ENCODE measurements around the gene ZNF407. TPM values are rescaled to one million over a fixed set of nuclear protein-coding genes. Genes with fewer than 3 reads are reported as not detected.

The ZNF407 gene
- total and polyA plus RNA-seq, 4 donors, result 1.3 to 21.1 (median 9.5) TPM

- intact Hi-C loops (cut with DNase I), result no loop called here
- H3K4me3 ChIP-seq (ENCODE audit: low read length in 2 of 2), result no peak overlapping the region
- 98 to 99% methylated on average over 2 of the region's 2 CpGs for WGBS, 2 donors
- H3K27me3 ChIP-seq (ENCODE audit: control insufficient read depth in 1 of 2, insufficient read depth in 2 of 2, low read length in 1 of 2), result no peaks in the 10 kb centered on the region
- no peaks in the 10 kb centered on the region for H3K36me3 ChIP-seq (ENCODE audit: control insufficient read depth in 1 of 2, insufficient read depth in 2 of 2, low read length in 1 of 2)
- no peaks in the 10 kb centered on the region for H3K4me1 ChIP-seq (ENCODE audit: control insufficient read depth in 1 of 2, insufficient read depth in 2 of 2, low read length in 2 of 2)
- H3K27ac ChIP-seq (ENCODE audit: low read depth in 1 of 2, low read length in 2 of 2), result no peak overlapping the region
- DNase-seq (no peak), ATAC-seq (ENCODE audit: low FRiP score) (no peak)
- no peaks in the 10 kb centered on the region for H3K9me3 ChIP-seq (ENCODE audit: control insufficient read depth, low read length)
Measured at GRCh38 chr18:74977041-74977440, 379.4 kb downstream of the ZNF407 start.

DNA sequence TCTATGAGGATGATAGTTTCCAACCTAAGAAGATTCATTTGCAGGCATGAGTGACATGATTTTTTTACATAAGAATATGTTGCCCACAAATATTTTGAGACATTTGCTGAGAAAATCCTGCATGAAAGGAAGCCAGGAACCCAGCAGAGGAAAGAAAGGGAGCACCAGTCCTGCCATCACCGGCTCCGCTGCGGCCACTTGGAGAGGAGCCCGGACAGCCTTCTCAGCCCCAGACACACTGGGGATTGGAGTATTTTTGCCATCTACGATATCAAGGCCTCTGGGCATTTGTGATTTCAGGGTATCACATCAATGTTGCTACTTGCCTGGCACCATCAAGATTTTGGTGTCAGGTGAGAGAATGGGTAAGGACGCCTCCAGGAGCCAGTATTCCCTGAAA, 383.0 kb downstream of the ZNF407 start:
- Histone ChIP-seq H3K4me3 (ENCODE audit: low read length in 2 of 2) (no peak overlapping the region), H3K27me3 (ENCODE audit: control insufficient read depth in 1 of 2, insufficient read depth in 2 of 2, low read length in 1 of 2) (no peaks in the 10 kb centered on the region), H3K9me3 (ENCODE audit: control insufficient read depth, low read length) (no peaks in the 10 kb centered on the region), H3K36me3 (ENCODE audit: control insufficient read depth in 1 of 2, insufficient read depth in 2 of 2, low read length in 1 of 2) (no peaks in the 10 kb centered on the region), H3K27ac (ENCODE audit: low read depth in 1 of 2, low read length in 2 of 2) (no peak overlapping the region), H3K4me1 (ENCODE audit: control insufficient read depth in 1 of 2, insufficient read depth in 2 of 2, low read length in 2 of 2) (no peaks in the 10 kb centered on the region)
- DNase-seq (no peak), ATAC-seq (ENCODE audit: low FRiP score) (no peak)
- intact Hi-C loops (cut with DNase I), result no loop called here
- WGBS, 2 donors, result 81 to 84% methylated on average over 6 of the region's 6 CpGs

DNA sequence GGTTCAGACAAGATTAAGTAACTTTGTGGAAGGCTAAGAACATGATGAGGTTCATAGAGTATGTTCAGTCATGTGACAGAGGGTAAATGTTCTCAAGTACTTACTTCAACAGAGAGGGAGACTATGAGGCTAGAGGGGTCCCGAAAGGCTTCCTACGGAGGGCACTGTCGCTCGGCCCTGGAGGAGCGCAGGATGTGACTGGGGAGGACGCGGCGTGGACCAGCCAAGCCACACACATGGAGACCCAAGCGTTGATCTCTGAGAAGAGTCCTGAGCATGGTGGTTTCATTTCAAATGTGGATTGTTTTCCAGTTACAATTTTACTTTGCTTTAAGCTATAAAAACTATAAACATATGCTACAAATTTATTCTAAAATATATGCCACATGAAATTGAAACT, 383.8 kb downstream of the ZNF407 start:
- intact Hi-C loops (cut with DNase I), result no loop called here
- Histone ChIP-seq H3K27ac (ENCODE audit: low read depth in 1 of 2, low read length in 2 of 2) (no peak overlapping the region), H3K36me3 (ENCODE audit: control insufficient read depth in 1 of 2, insufficient read depth in 2 of 2, low read length in 1 of 2) (no peaks in the 10 kb centered on the region), H3K4me1 (ENCODE audit: control insufficient read depth in 1 of 2, insufficient read depth in 2 of 2, low read length in 2 of 2) (no peaks in the 10 kb centered on the region), H3K27me3 (ENCODE audit: control insufficient read depth in 1 of 2, insufficient read depth in 2 of 2, low read length in 1 of 2) (no peaks in the 10 kb centered on the region), H3K4me3 (ENCODE audit: low read length in 2 of 2) (no peak overlapping the region), H3K9me3 (ENCODE audit: control insufficient read depth, low read length) (no peaks in the 10 kb centered on the region)
- DNase-seq (no peak), ATAC-seq (ENCODE audit: low FRiP score) (no peak)
- WGBS, 2 donors, result 98 to 99% methylated on average over 9 of the region's 9 CpGs

DNA sequence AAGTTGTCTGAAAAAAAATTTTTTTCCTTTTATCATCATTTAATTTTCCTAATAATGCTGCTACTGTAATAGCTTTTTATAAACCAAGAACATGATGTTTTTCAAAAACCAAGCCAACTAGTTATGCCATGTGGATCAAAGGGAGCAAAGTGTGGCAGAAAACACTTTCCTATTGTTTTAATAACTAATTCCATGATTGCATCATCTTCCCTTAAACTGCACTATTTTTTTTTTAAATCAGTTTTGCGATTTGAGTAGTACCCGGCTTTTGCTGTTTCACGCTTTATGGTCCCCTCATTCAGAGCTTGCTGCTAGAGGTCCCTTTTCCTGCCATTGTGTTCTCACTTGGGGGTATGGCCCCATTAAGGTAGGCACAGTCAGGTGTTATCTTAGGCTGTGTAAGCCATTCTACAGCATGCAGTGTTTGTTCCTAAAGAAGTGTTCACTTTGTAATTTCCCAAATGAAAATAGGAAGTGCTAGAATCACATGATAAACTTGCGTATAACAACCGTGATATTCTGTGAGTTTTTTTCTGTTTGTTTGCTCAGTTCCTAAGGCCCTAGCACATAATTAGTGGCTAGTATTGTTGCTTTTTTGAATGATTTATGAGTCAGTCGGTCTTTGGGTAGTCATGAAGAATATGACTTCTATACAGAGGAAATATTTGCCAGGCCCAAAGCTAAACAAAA, 385.4 kb downstream of the ZNF407 start:
- Histone ChIP-seq H3K4me3 (ENCODE audit: low read length in 2 of 2) (no peak overlapping the region), H3K27me3 (ENCODE audit: control insufficient read depth in 1 of 2, insufficient read depth in 2 of 2, low read length in 1 of 2) (no peaks in the 10 kb centered on the region), H3K27ac (ENCODE audit: low read depth in 1 of 2, low read length in 2 of 2) (no peak overlapping the region), H3K36me3 (ENCODE audit: control insufficient read depth in 1 of 2, insufficient read depth in 2 of 2, low read length in 1 of 2) (no peaks in the 10 kb centered on the region), H3K9me3 (ENCODE audit: control insufficient read depth, low read length) (no peaks in the 10 kb centered on the region), H3K4me1 (ENCODE audit: control insufficient read depth in 1 of 2, insufficient read depth in 2 of 2, low read length in 2 of 2) (no peaks in the 10 kb centered on the region)
- intact Hi-C loops (cut with DNase I), result no loop called here
- 91% methylated on average over 6 of the region's 6 CpGs for WGBS, 2 donors
- DNase-seq (no peak), ATAC-seq (ENCODE audit: low FRiP score) (no peak)

- WGBS, 2 donors, result 97 to 98% methylated on average over 4 of the region's 4 CpGs
- Histone ChIP-seq H3K27ac (ENCODE audit: low read depth in 1 of 2, low read length in 2 of 2) (no peak overlapping the region), H3K4me1 (ENCODE audit: control insufficient read depth in 1 of 2, insufficient read depth in 2 of 2, low read length in 2 of 2) (no peaks in the 10 kb centered on the region), H3K36me3 (ENCODE audit: control insufficient read depth in 1 of 2, insufficient read depth in 2 of 2, low read length in 1 of 2) (no peaks in the 10 kb centered on the region), H3K27me3 (ENCODE audit: control insufficient read depth in 1 of 2, insufficient read depth in 2 of 2, low read length in 1 of 2) (no peaks in the 10 kb centered on the region), H3K9me3 (ENCODE audit: control insufficient read depth, low read length) (no peaks in the 10 kb centered on the region), H3K4me3 (ENCODE audit: low read length in 2 of 2) (no peak overlapping the region)
- DNase-seq (no peak), ATAC-seq (ENCODE audit: low FRiP score) (no peak)
- intact Hi-C loops (cut with DNase I), result no loop called here
Measured at GRCh38 chr18:74989134-74989533, 391.5 kb downstream of the ZNF407 start.

GRCh38 chr18:74990563-74991081, 393.0 kb downstream of the ZNF407 start:
- no peaks in the 10 kb centered on the region for H3K27me3 ChIP-seq (ENCODE audit: control insufficient read depth in 1 of 2, insufficient read depth in 2 of 2, low read length in 1 of 2)
- no peaks in the 10 kb centered on the region for H3K9me3 ChIP-seq (ENCODE audit: control insufficient read depth, low read length)
- intact Hi-C loops (cut with DNase I), result no loop called here
- no peak for DNase-seq
- H3K4me1 ChIP-seq (ENCODE audit: control insufficient read depth in 1 of 2, insufficient read depth in 2 of 2, low read length in 2 of 2), result no peaks in the 10 kb centered on the region
- no peak overlapping the region for H3K4me3 ChIP-seq (ENCODE audit: low read length in 2 of 2)
- H3K36me3 ChIP-seq (ENCODE audit: control insufficient read depth in 1 of 2, insufficient read depth in 2 of 2, low read length in 1 of 2), result no peaks in the 10 kb centered on the region
- 65 to 75% methylated on average over 4 of the region's 4 CpGs for WGBS, 2 donors
- no peak overlapping the region for H3K27ac ChIP-seq (ENCODE audit: low read depth in 1 of 2, low read length in 2 of 2)
- no peak for ATAC-seq (ENCODE audit: low FRiP score)

GRCh38 chr18:74994502-74995418, 397.1 kb downstream of the ZNF407 start:
- no peaks in the 10 kb centered on the region for H3K4me1 ChIP-seq (ENCODE audit: control insufficient read depth in 1 of 2, insufficient read depth in 2 of 2, low read length in 2 of 2)
- no peaks in the 10 kb centered on the region for H3K36me3 ChIP-seq (ENCODE audit: control insufficient read depth in 1 of 2, insufficient read depth in 2 of 2, low read length in 1 of 2)
- H3K27ac ChIP-seq (ENCODE audit: low read depth in 1 of 2, low read length in 2 of 2), result no peak overlapping the region
- peak; percentile 46 for ATAC-seq (ENCODE audit: low FRiP score)
- H3K9me3 ChIP-seq (ENCODE audit: control insufficient read depth, low read length), result no peaks in the 10 kb centered on the region
- H3K27me3 ChIP-seq (ENCODE audit: control insufficient read depth in 1 of 2, insufficient read depth in 2 of 2, low read length in 1 of 2), result no peaks in the 10 kb centered on the region
- 82 to 83% methylated on average over 19 of the region's 19 CpGs for WGBS, 2 donors
- no peak overlapping the region for H3K4me3 ChIP-seq (ENCODE audit: low read length in 2 of 2)
- intact Hi-C loops (cut with DNase I), result no loop called here
- peak in 1 of 2 donors; percentile 57 for DNase-seq

- no peak overlapping the region for H3K4me3 ChIP-seq (ENCODE audit: low read length in 2 of 2)
- H3K9me3 ChIP-seq (ENCODE audit: control insufficient read depth, low read length), result no peaks in the 10 kb centered on the region
- intact Hi-C loops (cut with DNase I), result no loop called here
- no peaks in the 10 kb centered on the region for H3K4me1 ChIP-seq (ENCODE audit: control insufficient read depth in 1 of 2, insufficient read depth in 2 of 2, low read length in 2 of 2)
- H3K36me3 ChIP-seq (ENCODE audit: control insufficient read depth in 1 of 2, insufficient read depth in 2 of 2, low read length in 1 of 2), result no peaks in the 10 kb centered on the region
- H3K27me3 ChIP-seq (ENCODE audit: control insufficient read depth in 1 of 2, insufficient read depth in 2 of 2, low read length in 1 of 2), result no peaks in the 10 kb centered on the region
- DNase-seq (no peak), ATAC-seq (ENCODE audit: low FRiP score) (no peak)
- WGBS, 2 donors, result 91 to 93% methylated on average over 2 of the region's 2 CpGs
- no peak overlapping the region for H3K27ac ChIP-seq (ENCODE audit: low read depth in 1 of 2, low read length in 2 of 2)
Measured at GRCh38 chr18:74995419-74995736, 397.7 kb downstream of the ZNF407 start.

GRCh38 chr18:74996055-74996454, 398.4 kb downstream of the ZNF407 start:
- Histone ChIP-seq H3K27ac (ENCODE audit: low read depth in 1 of 2, low read length in 2 of 2) (no peak overlapping the region), H3K4me3 (ENCODE audit: low read length in 2 of 2) (no peak overlapping the region), H3K4me1 (ENCODE audit: control insufficient read depth in 1 of 2, insufficient read depth in 2 of 2, low read length in 2 of 2) (no peaks in the 10 kb centered on the region), H3K27me3 (ENCODE audit: control insufficient read depth in 1 of 2, insufficient read depth in 2 of 2, low read length in 1 of 2) (no peaks in the 10 kb centered on the region), H3K9me3 (ENCODE audit: control insufficient read depth, low read length) (no peaks in the 10 kb centered on the region), H3K36me3 (ENCODE audit: control insufficient read depth in 1 of 2, insufficient read depth in 2 of 2, low read length in 1 of 2) (no peaks in the 10 kb centered on the region)
- 93 to 94% methylated on average over 6 of the region's 6 CpGs for WGBS, 2 donors
- DNase-seq, result no peak
- intact Hi-C loops (cut with DNase I), result no loop called here
- no peak for ATAC-seq (ENCODE audit: low FRiP score)

Data from aorta (tissue), 5 donors.